ENCODE measurements around the gene LYSET. TPM values are rescaled to one million over a fixed set of nuclear protein-coding genes. Genes with fewer than 3 reads are reported as not detected.

LYSET gene
- total RNA-seq, 4 donors from 2014 or later, result 6.3 to 17.7 (median 12.6) TPM

GRCh38 chr14:93214598-93214997 is 29.5 kb downstream of the LYSET start:
- H3K36me3 ChIP-seq, result peaks cover 35 to 64% of the 10 kb centered on the region in 2 donors

GRCh38 chr14:93219103-93219726 is 34.1 kb downstream of the LYSET start:
- 61 to 66% methylated on average over 3 of the region's 3 CpGs for WGBS, 2 donors
- peak; percentile 21 to 34 for DNase-seq
- Histone ChIP-seq H3K27me3 (no peaks in the 10 kb centered on the region), H3K36me3 (peaks cover 43 to 69% of the 10 kb centered on the region in 2 donors), H3K27ac (no peak overlapping the region), H3K9me3 (no peaks in the 10 kb centered on the region), H3K4me3 (replicated peaks in 1 of 3) (no peak overlapping the region), H3K4me1 (no peaks in the 10 kb centered on the region)
- intact Hi-C loops (cut with DNase I), result no loop called here
- no peak for TF ChIP-seq POLR2A (IDR thresholded peaks at IDR 0.05)
- TF ChIP-seq, protein P1, sequence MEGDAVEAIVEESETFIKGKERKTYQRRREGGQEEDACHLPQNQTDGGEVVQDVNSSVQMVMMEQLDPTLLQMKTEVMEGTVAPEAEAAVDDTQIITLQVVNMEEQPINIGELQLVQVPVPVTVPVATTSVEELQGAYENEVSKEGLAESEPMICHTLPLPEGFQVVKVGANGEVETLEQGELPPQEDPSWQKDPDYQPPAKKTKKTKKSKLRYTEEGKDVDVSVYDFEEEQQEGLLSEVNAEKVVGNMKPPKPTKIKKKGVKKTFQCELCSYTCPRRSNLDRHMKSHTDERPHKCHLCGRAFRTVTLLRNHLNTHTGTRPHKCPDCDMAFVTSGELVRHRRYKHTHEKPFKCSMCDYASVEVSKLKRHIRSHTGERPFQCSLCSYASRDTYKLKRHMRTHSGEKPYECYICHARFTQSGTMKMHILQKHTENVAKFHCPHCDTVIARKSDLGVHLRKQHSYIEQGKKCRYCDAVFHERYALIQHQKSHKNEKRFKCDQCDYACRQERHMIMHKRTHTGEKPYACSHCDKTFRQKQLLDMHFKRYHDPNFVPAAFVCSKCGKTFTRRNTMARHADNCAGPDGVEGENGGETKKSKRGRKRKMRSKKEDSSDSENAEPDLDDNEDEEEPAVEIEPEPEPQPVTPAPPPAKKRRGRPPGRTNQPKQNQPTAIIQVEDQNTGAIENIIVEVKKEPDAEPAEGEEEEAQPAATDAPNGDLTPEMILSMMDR (IDR thresholded peaks at IDR 0.05), result peak in 3 of 6 experiments; percentile 18 to 42 (median 19)

More at GRCh38 chr14:93214598-93214997, 29.5 kb downstream of the LYSET start:
- H3K4me1 ChIP-seq, result no peaks in the 10 kb centered on the region
- TF ChIP-seq, protein P1 (IDR thresholded peaks at IDR 0.05), result no peak
- TF ChIP-seq POLR2A (IDR thresholded peaks at IDR 0.05), result no peak
- intact Hi-C loops (cut with DNase I), result no loop called here
- DNase-seq, result no peak
- no peaks in the 10 kb centered on the region for H3K9me3 ChIP-seq
- H3K27ac ChIP-seq, result no peak overlapping the region
- no peak overlapping the region for H3K4me3 ChIP-seq (replicated peaks in 1 of 3)
- H3K27me3 ChIP-seq, result no peaks in the 10 kb centered on the region
- 93 to 96% methylated on average over 2 of the region's 2 CpGs for WGBS, 2 donors

GRCh38 chr14:93220509-93220908 is 35.4 kb downstream of the LYSET start:
- intact Hi-C loops (cut with DNase I), result no loop called here

GRCh38 chr14:93223565-93223964 is 38.4 kb downstream of the LYSET start:
- Histone ChIP-seq H3K4me1 (no peaks in the 10 kb centered on the region), H3K27ac (no peak overlapping the region), H3K9me3 (no peaks in the 10 kb centered on the region), H3K4me3 (replicated peaks in 1 of 3) (no peak overlapping the region), H3K36me3 (peaks cover 37 to 51% of the 10 kb centered on the region in 2 donors), H3K27me3 (no peaks in the 10 kb centered on the region)
- intact Hi-C loops (cut with DNase I), result no loop called here
- 97 to 100% methylated on average over 26 to 27 of the region's 27 CpGs for WGBS, 2 donors
- no peak for DNase-seq
- TF ChIP-seq POLR2A (IDR thresholded peaks at IDR 0.05), result no peak
- TF ChIP-seq, protein P1 (IDR thresholded peaks at IDR 0.05), result no peak

More at GRCh38 chr14:93220509-93220908, 35.4 kb downstream of the LYSET start:
- Histone ChIP-seq H3K4me1 (no peaks in the 10 kb centered on the region), H3K36me3 (peaks cover 38 to 58% of the 10 kb centered on the region in 2 donors), H3K27me3 (no peaks in the 10 kb centered on the region), H3K9me3 (no peaks in the 10 kb centered on the region), H3K4me3 (replicated peaks in 1 of 3) (no peak overlapping the region), H3K27ac (no peak overlapping the region)
- DNase-seq, result no peak
- TF ChIP-seq, protein P1 (IDR thresholded peaks at IDR 0.05), result no peak
- no peak for TF ChIP-seq POLR2A (IDR thresholded peaks at IDR 0.05)

DNA sequence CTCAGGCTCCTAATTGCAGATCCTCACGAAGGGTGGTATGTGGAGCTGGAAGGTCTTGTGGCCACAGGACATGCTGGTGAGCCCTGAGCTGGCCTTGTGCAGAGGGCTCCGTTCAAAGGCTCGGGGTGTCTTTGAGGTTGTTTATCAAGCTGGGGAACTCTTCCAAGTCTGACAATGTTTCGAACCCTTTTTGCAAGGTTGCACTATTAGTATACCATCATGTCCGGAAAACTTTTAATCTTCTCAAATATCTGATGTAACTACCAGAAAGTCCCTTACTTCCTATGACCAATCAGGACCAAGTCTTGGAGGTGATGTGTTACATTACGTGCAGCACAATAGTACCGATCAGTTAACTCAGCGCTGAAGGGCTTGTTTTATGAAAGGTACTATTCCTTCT is 43.4 kb downstream of the LYSET start:
- intact Hi-C loops (cut with DNase I), result no loop called here
- no peak for DNase-seq
- no peaks in the 10 kb centered on the region for H3K9me3 ChIP-seq
- H3K27ac ChIP-seq, result no peak overlapping the region
- H3K4me3 ChIP-seq (replicated peaks in 1 of 3), result no peak overlapping the region
- TF ChIP-seq, protein P1 (IDR thresholded peaks at IDR 0.05), result no peak
- TF ChIP-seq POLR2A (IDR thresholded peaks at IDR 0.05), result no peak
- H3K27me3 ChIP-seq, result no peaks in the 10 kb centered on the region
- H3K36me3 ChIP-seq, result peaks cover 14 to 23% of the 10 kb centered on the region in 2 donors
- WGBS, 2 donors, result 90 to 93% methylated on average over 8 of the region's 8 CpGs
- peaks cover 0 to 4% of the 10 kb centered on the region in 2 donors for H3K4me1 ChIP-seq

Data from thyroid gland (tissue), 4 donors.